COLO829 (cell line): ENCODE data around the gene ANKRD24.
"Not testable (repeated sequence)": the region's sequence is repeated elsewhere in the genome, so short reads cannot be mapped to it uniquely, and the experiment has no call there.

ENCODE experiments used
- DNase-seq: peaks from one replicate; pipeline ENCODE4 v3.0.0; 2012; ENCODE audit warnings: low spot score

The ANKRD24 gene

GRCh38 chr19:4173479-4174212 is 8.8 kb upstream of the ANKRD24 start:
- no peak for DNase-seq

- no peak for DNase-seq
These were observed 8.1 kb upstream of the ANKRD24 start for GRCh38 chr19:4174213-4174894.

DNA sequence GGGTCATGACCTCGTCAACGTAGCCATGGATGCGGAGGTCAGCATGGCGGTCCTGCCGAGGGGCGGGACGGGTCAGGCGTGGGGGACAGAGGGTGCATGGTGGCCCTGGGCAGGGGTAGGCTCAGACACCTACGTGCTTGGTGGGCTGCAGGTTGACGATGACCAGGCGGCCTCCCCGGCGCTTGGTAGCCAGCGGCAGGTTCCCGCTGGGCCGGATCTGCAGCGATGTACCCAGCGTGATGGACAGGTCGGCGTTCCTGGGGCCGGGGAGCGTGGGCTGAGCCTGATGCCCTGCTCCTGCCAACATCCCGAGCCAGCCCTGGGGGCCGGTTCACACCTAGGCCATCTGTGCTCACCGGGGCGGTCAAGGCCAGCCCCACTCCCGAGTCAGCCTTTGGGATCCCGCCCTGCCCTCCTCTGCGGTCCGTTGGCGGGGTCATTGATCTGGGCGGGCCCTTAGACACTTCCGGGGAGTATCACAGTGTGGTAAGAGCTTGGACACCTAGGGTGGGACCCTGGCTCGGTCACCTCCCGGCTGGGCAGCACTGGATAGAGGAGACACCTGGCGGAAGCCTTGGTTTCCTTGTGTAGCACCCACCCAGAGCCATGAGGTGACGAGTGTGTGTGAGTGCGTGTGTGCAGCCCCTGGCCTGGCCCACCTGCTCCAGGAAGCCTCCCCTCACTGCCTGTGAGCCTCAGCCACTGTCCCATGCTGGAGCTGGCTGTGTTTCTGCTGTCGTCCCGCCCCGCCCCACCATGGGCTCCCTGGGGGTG is 7.4 kb upstream of the ANKRD24 start:
- DNase-seq = no peak

DNA sequence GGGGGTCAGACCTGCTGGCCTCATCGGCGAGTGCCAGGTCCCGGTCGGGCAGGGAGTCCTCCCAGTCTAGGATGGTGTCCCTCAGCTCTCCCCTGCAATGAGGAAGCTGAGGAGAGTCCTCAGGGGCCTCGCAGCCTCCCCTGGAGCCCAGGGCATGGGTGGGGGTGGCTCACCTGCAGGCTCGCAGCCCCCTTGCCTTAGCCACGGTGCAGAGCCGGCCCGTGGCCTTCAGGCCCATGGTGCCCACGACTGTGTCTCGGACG is 6.9 kb upstream of the ANKRD24 start:
- no peak for DNase-seq

GRCh38 chr19:4177146-4177545 is 5.3 kb upstream of the ANKRD24 start:
- DNase-seq = no peak

GRCh38 chr19:4178990-4179389 is 3.5 kb upstream of the ANKRD24 start:
- DNase-seq = no peak

DNA sequence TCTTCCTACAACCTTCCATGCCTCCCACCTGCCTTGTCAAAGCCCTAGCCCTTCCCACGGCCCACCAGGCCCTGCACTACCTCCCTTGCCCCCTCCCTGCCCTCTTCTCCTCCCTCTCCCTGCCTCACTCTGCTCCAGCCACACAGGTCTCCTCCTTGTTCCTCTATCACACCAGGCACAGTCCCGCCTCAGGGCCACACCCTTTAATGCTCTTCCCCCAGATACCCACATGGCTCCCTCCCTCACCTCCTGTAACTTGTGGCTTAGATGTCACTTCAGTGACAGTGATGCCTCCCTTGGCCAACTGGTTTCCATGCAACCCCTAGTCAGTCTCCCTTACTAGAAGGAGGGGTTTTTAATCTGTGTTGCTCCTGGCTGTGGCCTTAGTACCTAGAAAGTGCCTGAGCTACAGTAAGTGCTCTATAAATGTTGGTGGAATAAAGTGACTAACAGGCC is 1.4 kb upstream of the ANKRD24 start:
- no peak for DNase-seq

DNA sequence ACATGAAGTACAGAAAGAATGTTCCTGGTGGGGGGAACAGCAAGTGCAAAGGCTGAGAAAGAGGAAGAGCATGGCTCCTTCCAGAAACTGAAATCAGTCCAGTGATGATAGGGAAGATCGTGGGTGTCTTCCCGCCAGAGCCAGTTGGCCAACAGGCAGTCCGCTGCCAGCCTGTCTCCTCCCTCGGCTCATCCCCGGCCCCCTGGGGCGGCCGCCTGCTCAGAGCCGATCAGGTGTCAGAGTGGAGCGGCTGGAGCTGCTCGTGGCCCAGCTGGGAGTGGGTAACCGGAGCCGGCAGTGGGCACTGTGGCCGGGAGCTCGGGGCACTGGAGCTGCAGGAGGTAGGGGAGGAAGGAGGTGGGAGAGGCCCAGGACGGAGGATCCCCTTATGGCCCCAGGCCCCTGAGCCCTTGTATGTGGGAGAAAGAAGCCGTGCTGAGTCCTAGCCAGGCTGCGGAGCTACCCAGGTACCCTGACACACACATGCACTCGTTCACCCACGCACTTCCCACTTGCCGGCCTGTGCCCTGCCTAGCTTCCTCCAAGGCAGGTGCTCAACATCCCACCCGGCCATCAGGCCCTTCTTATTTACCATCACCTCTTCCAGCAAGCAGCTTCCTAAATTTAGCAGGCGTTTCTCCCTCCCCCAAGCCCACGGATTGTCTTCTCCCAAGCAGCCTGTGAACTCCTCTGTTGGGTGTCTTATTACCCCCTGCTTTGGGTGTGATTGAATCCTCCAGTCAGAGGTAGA is 1.7 kb downstream of the ANKRD24 start:
- DNase-seq = no peak

GRCh38 chr19:4184718-4185352 is 2.3 kb downstream of the ANKRD24 start:
- no peak for DNase-seq

DNA sequence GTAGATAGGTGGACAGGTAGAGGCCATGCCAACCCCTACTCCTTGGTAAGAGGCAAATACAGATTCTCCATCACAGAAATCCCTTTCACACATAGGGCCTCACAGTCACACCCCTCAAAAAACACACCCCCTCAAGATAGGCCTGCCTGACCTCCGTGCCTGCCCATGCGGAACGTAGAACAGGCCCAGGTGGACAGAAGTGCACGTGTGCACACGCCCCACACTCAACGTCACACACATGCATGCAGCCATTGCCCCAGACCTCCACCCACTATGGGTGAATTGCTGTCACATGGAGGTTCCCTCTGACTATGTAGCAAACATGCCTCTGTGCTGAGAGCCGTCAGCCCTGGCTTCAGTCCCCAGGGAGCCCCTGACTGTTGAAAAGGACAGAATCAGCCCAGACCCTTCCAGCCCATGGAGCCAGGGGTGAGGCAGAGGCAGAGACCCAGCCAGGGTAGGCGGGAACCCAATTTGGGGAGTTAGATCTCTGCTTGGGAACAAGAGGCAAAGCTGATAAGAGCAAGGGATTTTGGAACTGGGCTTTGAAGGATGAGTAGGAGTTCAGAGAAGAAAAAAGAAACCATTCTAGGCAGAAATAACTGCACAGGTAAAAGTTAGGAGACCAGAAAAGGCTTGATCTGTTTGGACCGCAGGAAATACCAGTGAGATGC is 3.1 kb downstream of the ANKRD24 start:
- DNase-seq = no peak

DNA sequence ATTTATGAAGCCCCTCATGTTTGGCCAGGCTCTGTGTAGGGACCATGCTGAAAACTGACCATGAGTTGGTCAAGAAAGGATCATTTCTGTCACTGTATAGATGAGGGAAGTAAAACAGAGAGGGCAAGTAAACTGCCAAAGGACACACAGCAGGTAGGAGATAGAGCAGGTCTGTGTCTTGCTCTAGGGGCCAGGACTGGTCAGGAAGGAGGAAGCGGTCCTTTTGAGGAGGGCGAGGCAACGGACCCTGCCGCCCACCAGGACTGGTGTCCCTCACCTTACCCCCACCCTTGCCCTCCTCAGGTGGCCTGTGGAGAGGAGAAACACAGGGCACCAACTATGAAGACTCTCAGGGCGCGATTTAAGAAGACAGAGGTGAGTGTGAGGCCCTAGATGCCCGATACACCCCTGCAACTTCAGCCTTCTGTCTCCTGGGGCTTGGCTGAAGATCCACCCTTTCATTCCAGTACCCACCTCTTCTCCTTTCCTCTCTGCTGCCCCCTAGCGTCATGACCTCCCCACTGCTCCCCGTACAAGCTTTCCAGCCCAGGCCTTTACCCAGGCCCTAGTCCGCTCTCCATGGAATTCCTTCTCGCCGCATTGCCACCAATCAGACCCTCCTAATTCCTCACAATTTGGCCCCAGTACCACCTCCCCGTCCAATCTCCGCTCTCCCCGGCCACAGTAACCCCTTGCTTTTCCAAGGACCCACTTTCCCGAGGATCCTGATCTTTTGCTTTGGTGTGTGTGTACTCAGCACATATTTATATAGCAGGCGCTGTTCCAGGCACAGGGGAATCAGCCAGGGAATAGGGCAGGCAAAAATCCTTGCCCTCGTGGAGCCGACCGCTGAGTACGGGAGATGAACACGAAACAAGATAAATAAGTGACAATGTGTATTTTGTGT is 3.9 kb downstream of the ANKRD24 start:
- peak; percentile 81 for DNase-seq

DNA sequence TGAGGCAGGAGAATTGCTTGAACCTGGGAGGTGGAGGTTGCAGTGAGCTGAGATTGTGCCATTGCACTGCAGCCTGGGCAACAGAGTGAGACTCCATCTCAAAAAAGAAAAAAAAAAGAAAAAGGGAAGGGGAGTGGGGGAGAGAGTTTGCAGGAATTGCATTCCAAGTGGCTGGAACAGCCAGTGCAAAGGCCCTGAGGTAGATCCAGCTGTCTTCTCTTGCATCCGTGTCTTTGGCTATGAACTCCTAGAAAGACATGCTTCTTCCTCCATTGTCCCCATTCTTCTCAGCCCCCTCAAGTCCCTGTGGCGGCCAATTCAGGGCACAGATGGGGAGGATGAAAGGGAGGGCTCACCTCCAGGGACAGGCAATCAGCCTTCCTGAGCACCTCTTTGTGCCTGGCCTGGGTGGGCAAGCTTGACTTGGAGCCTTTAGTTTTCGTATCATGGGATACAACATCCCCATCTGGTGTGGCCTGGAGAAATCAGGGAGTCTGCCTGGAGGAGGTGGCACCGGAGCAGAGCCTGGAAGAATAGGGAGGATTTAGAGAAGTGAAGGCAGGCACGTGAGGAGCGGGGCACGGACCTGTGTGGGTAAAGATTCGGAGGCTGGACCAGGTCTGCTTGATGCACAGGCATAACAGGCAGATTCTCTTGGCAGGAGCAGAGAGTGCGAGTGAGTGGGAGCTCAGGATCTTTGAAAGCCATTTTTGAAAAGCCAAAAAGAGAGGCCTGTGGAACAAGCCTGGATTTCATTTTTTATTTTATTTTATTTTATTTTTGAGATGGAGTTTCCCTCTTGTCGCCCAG is 5.0 kb downstream of the ANKRD24 start:
- no peak for DNase-seq

GRCh38 chr19:4189641-4190040 is 7.2 kb downstream of the ANKRD24 start:
- no peak for DNase-seq

- DNase-seq = not testable (repeated sequence)
These were observed 10.0 kb downstream of the ANKRD24 start for GRCh38 chr19:4192537-4192936.

- no peak for DNase-seq
These were observed 11.9 kb downstream of the ANKRD24 start for GRCh38 chr19:4194353-4194752.

DNA sequence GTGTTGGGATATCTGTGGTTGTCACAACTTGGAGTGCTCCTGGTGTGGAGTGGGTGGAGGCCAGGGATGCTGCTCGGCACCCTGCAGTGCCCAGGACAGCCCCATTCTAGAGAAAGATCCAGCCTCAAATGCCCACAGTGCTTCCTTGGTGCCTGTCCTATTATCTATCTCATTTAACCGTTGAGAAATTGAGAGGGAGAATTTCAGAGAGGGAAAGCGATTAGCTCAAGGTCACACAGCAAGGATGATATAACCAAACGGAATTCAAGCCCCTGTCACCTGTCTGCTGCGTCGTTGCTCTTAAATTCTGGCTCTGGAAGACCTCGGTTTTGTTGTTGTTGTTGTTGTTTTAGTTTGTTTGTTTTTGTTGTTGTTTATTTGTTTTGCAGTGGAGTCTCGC is 13.5 kb downstream of the ANKRD24 start:
- no peak for DNase-seq

DNA sequence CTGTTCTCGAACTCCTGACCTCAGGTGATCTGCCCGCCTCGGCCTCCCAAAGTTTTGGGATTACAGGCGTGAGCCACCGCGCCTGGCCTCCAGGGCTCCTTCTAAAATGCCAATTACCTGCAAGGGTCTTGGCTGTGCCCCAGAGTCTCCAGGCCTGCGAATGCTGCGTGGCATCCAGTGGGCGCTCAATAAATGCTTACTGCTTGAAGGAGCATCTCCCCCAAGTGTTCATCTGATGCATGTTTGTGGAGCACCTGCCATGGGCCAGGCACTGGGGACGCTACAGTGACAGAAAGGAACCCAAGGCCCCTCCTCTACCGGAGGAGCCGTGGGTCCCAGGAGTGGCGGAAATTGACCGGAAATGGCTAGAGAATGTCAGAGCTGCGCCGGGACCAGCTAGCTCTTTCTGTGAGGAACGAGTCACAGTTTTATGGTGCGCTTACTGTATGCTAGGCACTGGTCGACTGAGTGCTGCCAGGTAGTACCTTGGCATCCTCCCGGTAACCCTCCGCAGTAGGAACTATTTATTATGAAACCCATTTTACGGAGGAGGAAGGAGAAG is 14.2 kb downstream of the ANKRD24 start:
- DNase-seq = no peak

- no peak for DNase-seq
These were observed 14.7 kb downstream of the ANKRD24 start for GRCh38 chr19:4197228-4197624.
